ENCODE data around the gene EAPP.

EAPP gene

GRCh38 chr14:34489324-34489723, 50.2 kb downstream of the EAPP start:
- Histone ChIP-seq H3K4me2 (ENCODE audit: low read length) (no peak overlapping the region), H4K20me1 (ENCODE audit: control insufficient read depth, insufficient read depth, low read depth, low read length) (no peaks in the 10 kb centered on the region), H3K36me3 (ENCODE audit: control insufficient read depth, low read length) (no peaks in the 10 kb centered on the region), H3K27ac (ENCODE audit: low read depth, low read length) (no peak overlapping the region), H3K4me1 (ENCODE audit: control insufficient read depth, low read length) (no peaks in the 10 kb centered on the region), H3K9me2 (replicated peaks; ENCODE audit: control insufficient read depth, low read length) (no peaks in the 10 kb centered on the region), H3K27me3 (ENCODE audit: control insufficient read depth, low read length) (no peaks in the 10 kb centered on the region), H3K79me2 (ENCODE audit: control insufficient read depth, low read length) (no peaks in the 10 kb centered on the region), H3F3A (ENCODE audit: control insufficient read depth, insufficient read depth) (no peaks in the 10 kb centered on the region), H3K4me3 (ENCODE audit: low read length) (no peak overlapping the region), H3K9me3 (ENCODE audit: control insufficient read depth, insufficient read depth, low read length) (no peaks in the 10 kb centered on the region)
- TF ChIP-seq EZH2phosphoT487 (IDR thresholded peaks at IDR 0.05; ENCODE audit: borderline replicate concordance, low read length) (no peak), CTCF (IDR thresholded peaks at IDR 0.05; ENCODE audit: low read depth, low read length, poor library complexity, severe bottlenecking) (no peak)

- no peaks in the 10 kb centered on the region for H3K9me2 ChIP-seq (replicated peaks; ENCODE audit: control insufficient read depth, low read length)
- no peak overlapping the region for H3K4me2 ChIP-seq (ENCODE audit: low read length)
- H3K79me2 ChIP-seq (ENCODE audit: control insufficient read depth, low read length): no peaks in the 10 kb centered on the region
- no peak for TF ChIP-seq CTCF (IDR thresholded peaks at IDR 0.05; ENCODE audit: low read depth, low read length, poor library complexity, severe bottlenecking)
- TF ChIP-seq EZH2phosphoT487 (IDR thresholded peaks at IDR 0.05; ENCODE audit: borderline replicate concordance, low read length): no peak
- no peaks in the 10 kb centered on the region for H3K36me3 ChIP-seq (ENCODE audit: control insufficient read depth, low read length)
- no peaks in the 10 kb centered on the region for H4K20me1 ChIP-seq (ENCODE audit: control insufficient read depth, insufficient read depth, low read depth, low read length)
- no peak overlapping the region for H3K27ac ChIP-seq (ENCODE audit: low read depth, low read length)
- no peaks in the 10 kb centered on the region for H3K27me3 ChIP-seq (ENCODE audit: control insufficient read depth, low read length)
- H3K9me3 ChIP-seq (ENCODE audit: control insufficient read depth, insufficient read depth, low read length): no peaks in the 10 kb centered on the region
- no peaks in the 10 kb centered on the region for H3F3A ChIP-seq (ENCODE audit: control insufficient read depth, insufficient read depth)
- no peak overlapping the region for H3K4me3 ChIP-seq (ENCODE audit: low read length)
- no peaks in the 10 kb centered on the region for H3K4me1 ChIP-seq (ENCODE audit: control insufficient read depth, low read length)
Observed at GRCh38 chr14:34488528-34488927, 51.0 kb downstream of the EAPP start.

- no peaks in the 10 kb centered on the region for H3K9me3 ChIP-seq (ENCODE audit: control insufficient read depth, insufficient read depth, low read length)
- H3K36me3 ChIP-seq (ENCODE audit: control insufficient read depth, low read length): no peaks in the 10 kb centered on the region
- no peak overlapping the region for H3K27ac ChIP-seq (ENCODE audit: low read depth, low read length)
- no peak overlapping the region for H3K4me3 ChIP-seq (ENCODE audit: low read length)
- no peak for TF ChIP-seq CTCF (IDR thresholded peaks at IDR 0.05; ENCODE audit: low read depth, low read length, poor library complexity, severe bottlenecking)
- TF ChIP-seq EZH2phosphoT487 (IDR thresholded peaks at IDR 0.05; ENCODE audit: borderline replicate concordance, low read length): no peak
- H3K27me3 ChIP-seq (ENCODE audit: control insufficient read depth, low read length): no peaks in the 10 kb centered on the region
- no peaks in the 10 kb centered on the region for H3K9me2 ChIP-seq (replicated peaks; ENCODE audit: control insufficient read depth, low read length)
- no peaks in the 10 kb centered on the region for H4K20me1 ChIP-seq (ENCODE audit: control insufficient read depth, insufficient read depth, low read depth, low read length)
- no peaks in the 10 kb centered on the region for H3F3A ChIP-seq (ENCODE audit: control insufficient read depth, insufficient read depth)
- H3K4me2 ChIP-seq (ENCODE audit: low read length): no peak overlapping the region
- no peaks in the 10 kb centered on the region for H3K4me1 ChIP-seq (ENCODE audit: control insufficient read depth, low read length)
- no peaks in the 10 kb centered on the region for H3K79me2 ChIP-seq (ENCODE audit: control insufficient read depth, low read length)
Observed at GRCh38 chr14:34484726-34485125, 54.8 kb downstream of the EAPP start.

- Histone ChIP-seq H3F3A (ENCODE audit: control insufficient read depth, insufficient read depth) (no peaks in the 10 kb centered on the region), H3K79me2 (ENCODE audit: control insufficient read depth, low read length) (no peaks in the 10 kb centered on the region), H3K4me2 (ENCODE audit: low read length) (no peak overlapping the region), H3K27ac (ENCODE audit: low read depth, low read length) (no peak overlapping the region), H3K9me3 (ENCODE audit: control insufficient read depth, insufficient read depth, low read length) (no peaks in the 10 kb centered on the region), H3K4me1 (ENCODE audit: control insufficient read depth, low read length) (no peaks in the 10 kb centered on the region), H3K4me3 (ENCODE audit: low read length) (no peak overlapping the region), H4K20me1 (ENCODE audit: control insufficient read depth, insufficient read depth, low read depth, low read length) (no peaks in the 10 kb centered on the region), H3K36me3 (ENCODE audit: control insufficient read depth, low read length) (no peaks in the 10 kb centered on the region), H3K27me3 (ENCODE audit: control insufficient read depth, low read length) (no peaks in the 10 kb centered on the region), H3K9me2 (replicated peaks; ENCODE audit: control insufficient read depth, low read length) (no peaks in the 10 kb centered on the region)
- no peak for TF ChIP-seq EZH2phosphoT487 (IDR thresholded peaks at IDR 0.05; ENCODE audit: borderline replicate concordance, low read length)
- TF ChIP-seq CTCF (IDR thresholded peaks at IDR 0.05; ENCODE audit: low read depth, low read length, poor library complexity, severe bottlenecking): no peak
Observed at GRCh38 chr14:34482463-34482862, 57.0 kb downstream of the EAPP start.

All from DOHH2 (cell line).